Measurements from ENCODE around the gene B2M. TPM values are rescaled to one million over a fixed set of nuclear protein-coding genes. Genes with fewer than 3 reads are reported as not detected.

The B2M gene
- total RNA-seq, 1 experiment from 2014 or later = 388 TPM

DNA sequence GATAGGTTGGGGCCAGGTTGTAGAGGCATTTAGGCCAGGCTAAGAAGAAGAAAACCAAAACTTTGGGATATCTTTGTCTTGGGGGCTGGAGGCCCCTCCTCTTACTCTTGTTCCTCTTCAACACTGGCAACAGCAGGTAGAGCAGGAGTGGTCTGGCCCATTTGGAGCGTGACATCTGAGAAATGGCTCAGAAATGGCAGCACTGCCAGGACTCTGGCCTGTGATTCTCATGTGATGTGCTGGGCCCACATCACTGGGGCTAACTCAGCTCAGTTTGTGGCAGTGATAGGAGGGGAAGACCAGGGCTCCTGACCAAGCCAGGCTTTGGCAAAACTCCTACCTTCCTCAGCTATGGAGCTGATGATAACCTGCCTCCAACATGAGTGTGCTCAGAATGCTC lies 18.7 kb upstream of the B2M start:
- no TSS peak for BruUV-seq (replicated peaks)
- Histone ChIP-seq H3K9ac (ENCODE audit: low read length) (no peak overlapping the region), H3K9me2 (ENCODE audit: insufficient read depth) (no peaks in the 10 kb centered on the region), H3K4me1 (ENCODE audit: control insufficient read depth in 1 of 2, insufficient read depth in 2 of 2, low read length in 2 of 2) (no peaks in the 10 kb centered on the region), H3K79me2 (ENCODE audit: insufficient read depth, low read length) (no peaks in the 10 kb centered on the region), H3K27me3 (ENCODE audit: insufficient read depth, low read length) (no peaks in the 10 kb centered on the region), H3K4me2 (ENCODE audit: low read length) (no peak overlapping the region), H4K20me1 (ENCODE audit: insufficient read depth) (no peaks in the 10 kb centered on the region), H2AFZ (ENCODE audit: low read depth, low read length, poor library complexity, severe bottlenecking) (no peak overlapping the region), H3K4me3 (replicated peaks in 1 of 2; ENCODE audit: low read depth in 1 of 2, low read length in 2 of 2) (no peak overlapping the region), H3K27ac (ENCODE audit: low read depth, low read length) (no peak overlapping the region), H3K9me3 (ENCODE audit: control insufficient read depth in 1 of 2, insufficient read depth in 1 of 2, low read depth in 1 of 2, low read length in 2 of 2) (no peaks in the 10 kb centered on the region), H3K36me3 (ENCODE audit: control insufficient read depth in 1 of 2, insufficient read depth in 2 of 2, low read length in 2 of 2) (no peaks in the 10 kb centered on the region)
- ATAC-seq = no peak
- intact Hi-C loops (cut with micrococcal nuclease) = no loop called here
- ChIA-PET CTCF (interaction anchor here (1.1 kb wide), 1 partner anchor 29 kb away, joined by 3 read pairs; the partner anchor contains the start of gene SPG11), POLR2A (interaction anchor here (1.4 kb wide), 1 partner anchor 19 kb away, joined by 5 read pairs; the partner anchor contains the start of genes B2M and PATL2), RAD21 (ENCODE audit: low non-redundant PET in 1 of 2, low total read pairs in 2 of 2, uncharacterized antibody in 2 of 2, unreplicated experiment in 2 of 2) (no interaction called here)
- no peak for DNase-seq (ENCODE audit: low read depth, low spot score)
- TF ChIP-seq ZNF274 (IDR thresholded peaks at IDR 0.05; ENCODE audit: low read depth, low read length) (no peak), TCF7L2 (IDR thresholded peaks at IDR 0.05; ENCODE audit: borderline replicate concordance, extremely low read depth, insufficient read depth, insufficient read length) (no peak), FOSL1 (IDR thresholded peaks at IDR 0.05; ENCODE audit: low read depth) (no peak)
- TF ChIP-seq, protein P1, sequence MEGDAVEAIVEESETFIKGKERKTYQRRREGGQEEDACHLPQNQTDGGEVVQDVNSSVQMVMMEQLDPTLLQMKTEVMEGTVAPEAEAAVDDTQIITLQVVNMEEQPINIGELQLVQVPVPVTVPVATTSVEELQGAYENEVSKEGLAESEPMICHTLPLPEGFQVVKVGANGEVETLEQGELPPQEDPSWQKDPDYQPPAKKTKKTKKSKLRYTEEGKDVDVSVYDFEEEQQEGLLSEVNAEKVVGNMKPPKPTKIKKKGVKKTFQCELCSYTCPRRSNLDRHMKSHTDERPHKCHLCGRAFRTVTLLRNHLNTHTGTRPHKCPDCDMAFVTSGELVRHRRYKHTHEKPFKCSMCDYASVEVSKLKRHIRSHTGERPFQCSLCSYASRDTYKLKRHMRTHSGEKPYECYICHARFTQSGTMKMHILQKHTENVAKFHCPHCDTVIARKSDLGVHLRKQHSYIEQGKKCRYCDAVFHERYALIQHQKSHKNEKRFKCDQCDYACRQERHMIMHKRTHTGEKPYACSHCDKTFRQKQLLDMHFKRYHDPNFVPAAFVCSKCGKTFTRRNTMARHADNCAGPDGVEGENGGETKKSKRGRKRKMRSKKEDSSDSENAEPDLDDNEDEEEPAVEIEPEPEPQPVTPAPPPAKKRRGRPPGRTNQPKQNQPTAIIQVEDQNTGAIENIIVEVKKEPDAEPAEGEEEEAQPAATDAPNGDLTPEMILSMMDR (IDR thresholded peaks at IDR 0.05 in 2 of 3, conservative IDR thresholded peaks at IDR 0.05 in 1 of 3; ENCODE audit: borderline replicate concordance in 1 of 3, insufficient read depth in 1 of 3, low read depth in 2 of 3, low read length in 2 of 3) = no peak

DNA sequence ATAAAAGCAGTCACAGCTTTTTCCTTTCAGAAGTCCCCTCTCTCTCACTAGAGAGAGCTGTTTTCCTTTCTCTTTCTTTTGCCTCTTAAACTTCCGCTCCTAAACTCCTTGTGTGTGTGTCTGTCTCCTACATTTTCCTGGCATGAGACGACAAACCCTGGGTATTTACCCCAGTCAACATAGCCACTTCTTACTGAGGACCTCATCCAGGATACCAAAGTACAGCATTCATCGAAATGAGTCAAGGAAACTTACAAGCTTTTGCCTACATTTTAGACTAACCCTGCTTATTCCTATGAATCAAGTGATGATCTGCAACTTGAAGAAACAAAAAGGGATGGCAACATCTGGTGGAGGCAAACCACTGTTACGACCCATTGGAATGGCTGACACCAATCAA lies 16.9 kb upstream of the B2M start:
- Histone ChIP-seq H3K4me3 (replicated peaks in 1 of 2; ENCODE audit: low read depth in 1 of 2, low read length in 2 of 2) (no peak overlapping the region), H3K79me2 (ENCODE audit: insufficient read depth, low read length) (no peaks in the 10 kb centered on the region), H2AFZ (ENCODE audit: low read depth, low read length, poor library complexity, severe bottlenecking) (no peak overlapping the region), H3K4me2 (ENCODE audit: low read length) (no peak overlapping the region), H3K27me3 (ENCODE audit: insufficient read depth, low read length) (no peaks in the 10 kb centered on the region), H3K27ac (ENCODE audit: low read depth, low read length) (no peak overlapping the region), H3K9ac (ENCODE audit: low read length) (no peak overlapping the region), H3K9me3 (ENCODE audit: control insufficient read depth in 1 of 2, insufficient read depth in 1 of 2, low read depth in 1 of 2, low read length in 2 of 2) (no peaks in the 10 kb centered on the region), H4K20me1 (ENCODE audit: insufficient read depth) (no peaks in the 10 kb centered on the region), H3K4me1 (ENCODE audit: control insufficient read depth in 1 of 2, insufficient read depth in 2 of 2, low read length in 2 of 2) (no peaks in the 10 kb centered on the region), H3K36me3 (ENCODE audit: control insufficient read depth in 1 of 2, insufficient read depth in 2 of 2, low read length in 2 of 2) (no peaks in the 10 kb centered on the region), H3K9me2 (ENCODE audit: insufficient read depth) (no peaks in the 10 kb centered on the region)
- intact Hi-C loops (cut with micrococcal nuclease) = no loop called here
- TF ChIP-seq ZFX (IDR thresholded peaks at IDR 0.05) (no peak), SRF (IDR thresholded peaks at IDR 0.05; ENCODE audit: low read depth) (no peak), EZH2phosphoT487 (IDR thresholded peaks at IDR 0.05; ENCODE audit: borderline replicate concordance) (no peak)
- TF ChIP-seq, protein P1 (IDR thresholded peaks at IDR 0.05 in 2 of 3, conservative IDR thresholded peaks at IDR 0.05 in 1 of 3; ENCODE audit: borderline replicate concordance in 1 of 3, insufficient read depth in 1 of 3, low read depth in 2 of 3, low read length in 2 of 3) = no peak
- ChIA-PET CTCF (interaction anchor here (1.3 kb wide), 1 partner anchor 16 kb away, joined by 3 read pairs; no protein-coding TSS in a partner anchor), RAD21 (ENCODE audit: low non-redundant PET in 1 of 2, low total read pairs in 2 of 2, uncharacterized antibody in 2 of 2, unreplicated experiment in 2 of 2) (no interaction called here), POLR2A (no interaction called here)
- DNase-seq (ENCODE audit: low read depth, low spot score) (no peak), ATAC-seq (no peak)
- no TSS peak for BruUV-seq (replicated peaks)
